ENCODE data around the gene CUX1.

The CUX1 gene

GRCh38 chr7:101957744-101958525 lies 140.5 kb downstream of the CUX1 start:
- no peak for DNase-seq (ENCODE audit: low read depth)

DNA sequence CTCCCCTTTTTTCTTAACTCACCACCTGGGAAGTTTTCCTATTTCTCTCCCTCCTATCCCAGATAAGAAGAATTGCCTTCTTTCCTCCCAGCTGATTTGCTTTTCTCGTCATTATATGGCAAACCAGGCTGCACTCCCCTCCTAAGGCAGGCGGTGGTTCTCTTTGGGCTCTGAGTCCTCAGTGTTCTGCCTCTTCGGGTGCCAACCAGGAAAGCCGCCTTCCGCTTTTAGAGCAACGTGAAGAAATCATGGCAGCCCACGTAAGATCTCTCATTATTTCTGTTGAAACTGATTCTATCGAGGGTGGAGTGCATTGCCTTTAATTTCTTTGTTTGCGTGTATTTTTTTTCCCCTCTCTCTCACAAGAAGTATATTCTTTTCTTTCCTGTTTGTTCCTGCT lies 141.9 kb downstream of the CUX1 start:
- DNase-seq (ENCODE audit: low read depth): no peak

- DNase-seq (ENCODE audit: low read depth): no peak
These were observed 142.4 kb downstream of the CUX1 start for GRCh38 chr7:101959829-101960228.

DNA sequence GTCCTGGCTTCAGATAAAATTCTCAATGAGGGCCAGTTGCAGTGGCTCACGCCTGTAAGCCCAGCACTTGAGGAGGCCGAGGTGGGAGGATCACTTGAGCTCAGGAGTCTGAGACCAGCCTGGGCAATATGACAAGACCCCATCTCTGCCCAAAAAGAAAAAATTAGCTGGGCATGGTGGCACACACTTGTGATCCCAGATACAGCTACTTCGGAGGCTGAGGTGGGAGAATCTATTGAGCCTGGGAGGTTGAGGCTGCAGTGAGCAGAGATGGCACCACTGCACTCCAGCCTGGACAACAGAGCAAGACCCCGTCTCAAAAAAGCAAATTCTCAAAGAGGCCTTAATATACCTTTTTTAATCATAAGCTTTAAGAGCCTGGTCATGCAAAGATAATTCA lies 142.9 kb downstream of the CUX1 start:
- no peak for DNase-seq (ENCODE audit: low read depth)

DNA sequence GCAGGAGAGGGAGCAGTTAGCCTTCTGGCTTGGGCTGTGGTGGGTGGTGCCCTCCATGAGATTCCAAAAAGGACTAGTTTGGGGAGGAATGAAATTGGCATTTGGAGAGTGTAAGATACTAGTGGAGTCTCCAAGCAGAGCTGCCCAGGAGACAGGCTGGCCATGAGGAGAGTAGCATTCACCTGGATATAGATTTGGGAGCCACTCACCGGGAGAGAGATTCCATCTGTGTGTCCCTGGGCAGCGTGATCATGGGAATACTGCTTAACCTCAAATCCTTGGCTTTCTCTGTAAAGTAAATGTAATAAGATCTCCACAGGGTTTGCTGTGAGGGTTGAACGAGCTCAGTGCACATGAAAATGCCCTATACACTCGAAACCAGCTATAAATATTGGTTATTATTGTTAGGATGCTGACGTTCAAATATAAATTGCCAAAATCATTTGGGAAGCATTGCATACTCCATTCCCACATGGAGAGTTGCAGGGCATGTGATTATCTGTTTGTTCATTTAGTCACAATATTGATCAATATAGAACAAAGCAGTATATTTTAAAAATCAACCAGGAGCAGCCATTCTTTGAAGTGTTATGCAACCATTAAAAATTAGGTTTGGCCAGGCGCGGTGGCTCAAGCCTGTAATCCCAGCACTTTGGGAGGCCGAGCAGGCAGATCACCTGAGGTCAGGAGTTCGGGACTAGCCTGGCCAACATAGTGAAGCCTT lies 143.7 kb downstream of the CUX1 start:
- no peak for DNase-seq (ENCODE audit: low read depth)

DNA sequence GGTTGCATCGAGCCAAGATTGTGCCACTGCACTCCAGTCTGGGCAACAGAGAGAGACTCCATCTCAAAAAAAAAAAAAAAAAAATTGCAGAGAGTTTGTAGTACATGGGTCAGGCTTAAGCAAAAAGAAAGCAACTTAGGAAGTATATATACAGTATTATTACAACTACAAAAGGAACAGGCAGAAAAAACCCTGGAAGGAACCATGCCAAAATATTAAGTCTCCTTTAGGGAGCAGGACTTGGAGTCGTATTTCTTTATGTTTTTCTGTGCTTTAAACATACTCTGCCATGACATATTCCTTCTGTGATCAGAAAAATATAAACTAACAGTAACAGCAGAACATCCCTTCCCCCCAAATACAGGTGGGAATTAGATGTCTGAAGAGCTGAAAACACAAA lies 144.4 kb downstream of the CUX1 start:
- DNase-seq (ENCODE audit: low read depth): no peak

GRCh38 chr7:101963693-101964092 lies 146.3 kb downstream of the CUX1 start:
- DNase-seq (ENCODE audit: low read depth): no peak

DNA sequence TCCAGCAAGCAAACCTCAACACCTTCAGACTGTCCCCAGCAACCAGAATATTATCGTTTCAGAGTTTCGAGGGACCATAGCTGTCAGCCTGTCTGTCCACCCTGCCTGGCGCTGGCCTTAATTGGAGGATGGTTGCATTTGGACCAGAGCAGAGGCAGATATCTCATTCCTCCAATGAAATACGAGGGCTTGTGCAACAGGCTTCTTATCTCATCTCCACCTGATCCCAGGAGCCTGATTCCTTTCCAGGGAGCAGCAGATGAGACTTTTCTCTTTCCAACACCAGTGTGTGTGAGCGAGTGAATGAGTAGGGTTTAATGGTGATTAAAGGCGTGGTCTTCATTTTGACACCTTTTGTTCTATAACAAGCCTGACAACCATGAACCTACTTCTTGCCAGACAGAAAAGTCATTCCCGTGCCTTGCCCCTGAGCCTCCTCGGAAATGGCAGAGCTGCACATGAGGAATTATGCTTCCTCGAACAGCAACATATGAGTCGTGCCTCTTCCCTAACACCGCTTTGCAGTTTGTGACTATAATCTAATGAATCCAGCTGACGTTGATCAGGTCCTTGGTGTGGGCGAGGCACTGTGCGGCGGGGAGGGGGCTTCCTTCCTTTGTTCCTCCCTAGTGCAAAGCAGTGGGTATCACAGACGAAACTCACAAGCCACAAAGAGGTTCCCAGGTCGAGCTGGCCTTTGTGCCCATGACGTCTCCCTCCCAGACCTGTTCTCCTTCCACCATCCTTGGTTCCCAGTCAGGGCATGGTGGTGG lies 147.4 kb downstream of the CUX1 start:
- DNase-seq (ENCODE audit: low read depth): no peak

- DNase-seq (ENCODE audit: low read depth): no peak
These were observed 151.5 kb downstream of the CUX1 start for GRCh38 chr7:101968720-101969466.

DNA sequence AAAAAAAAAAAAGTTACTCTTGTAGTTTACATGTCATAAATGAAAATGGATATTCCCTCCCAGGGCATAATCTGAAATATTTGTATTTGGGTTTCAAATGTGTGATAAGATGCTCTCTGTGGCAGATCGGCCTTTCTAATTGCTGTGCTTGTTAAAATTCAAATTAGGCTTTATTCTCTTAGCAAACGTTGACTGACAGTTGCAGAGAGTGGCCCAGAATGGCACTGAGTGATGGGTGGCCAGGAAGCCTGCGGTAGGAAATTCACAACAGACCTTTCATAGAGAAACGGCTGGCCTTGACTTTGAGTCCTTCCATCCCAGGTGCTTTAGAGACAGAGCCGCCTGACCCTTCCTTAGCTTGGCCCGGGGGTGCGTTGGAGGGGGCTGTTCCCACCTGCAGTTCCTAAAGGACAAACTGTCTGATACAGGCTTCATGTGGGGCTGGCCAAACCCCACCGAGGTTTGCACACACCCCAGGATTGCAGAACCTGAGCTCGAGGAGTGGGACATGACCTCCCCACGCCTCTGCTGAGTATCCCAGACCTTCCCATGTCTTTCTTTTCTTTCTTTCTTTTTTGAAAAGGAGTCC lies 152.7 kb downstream of the CUX1 start:
- DNase-seq (ENCODE audit: low read depth): no peak

DNA sequence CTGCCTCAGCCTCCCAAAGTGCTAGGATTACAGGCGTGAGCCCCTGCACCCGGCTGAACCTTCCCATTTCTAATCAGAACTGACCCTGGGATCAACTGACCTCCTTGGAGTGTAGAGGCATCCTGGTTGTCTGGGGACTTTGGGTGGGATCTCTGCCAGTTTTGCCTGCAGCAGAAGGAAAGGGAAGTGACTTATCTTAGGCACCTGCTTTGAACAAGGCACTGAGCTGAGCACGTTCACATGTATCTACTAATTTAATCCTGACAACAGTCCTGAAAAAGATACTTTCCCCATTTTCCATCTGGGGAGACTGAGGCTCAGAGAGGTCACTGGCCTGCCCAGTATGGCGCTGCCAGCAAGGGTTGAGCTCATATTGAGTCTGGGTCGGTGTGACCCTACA lies 153.4 kb downstream of the CUX1 start:
- DNase-seq (ENCODE audit: low read depth): no peak

- no peak for DNase-seq (ENCODE audit: low read depth)
These were observed 154.0 kb downstream of the CUX1 start for GRCh38 chr7:101971457-101971856.

DNA sequence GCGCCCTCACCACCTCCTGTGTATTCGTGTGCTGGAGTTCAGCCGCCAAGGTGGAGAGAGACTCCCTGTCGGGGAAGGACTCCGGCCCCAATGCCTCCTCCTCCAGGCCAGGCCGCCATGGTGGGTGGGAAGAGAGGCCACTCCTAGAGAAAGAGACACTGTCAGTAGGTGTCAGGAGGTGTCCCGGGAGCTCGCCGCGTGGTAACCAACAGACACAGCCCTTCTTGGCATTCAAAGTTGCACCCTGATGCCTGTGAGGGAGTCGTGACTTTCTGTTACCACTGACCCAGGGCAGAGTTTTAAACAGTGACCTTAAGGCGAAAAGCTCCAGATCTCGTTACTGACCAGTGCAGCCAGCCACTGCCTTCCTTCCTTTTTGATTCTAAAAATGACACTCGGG lies 155.2 kb downstream of the CUX1 start:
- DNase-seq (ENCODE audit: low read depth): no peak

DNA sequence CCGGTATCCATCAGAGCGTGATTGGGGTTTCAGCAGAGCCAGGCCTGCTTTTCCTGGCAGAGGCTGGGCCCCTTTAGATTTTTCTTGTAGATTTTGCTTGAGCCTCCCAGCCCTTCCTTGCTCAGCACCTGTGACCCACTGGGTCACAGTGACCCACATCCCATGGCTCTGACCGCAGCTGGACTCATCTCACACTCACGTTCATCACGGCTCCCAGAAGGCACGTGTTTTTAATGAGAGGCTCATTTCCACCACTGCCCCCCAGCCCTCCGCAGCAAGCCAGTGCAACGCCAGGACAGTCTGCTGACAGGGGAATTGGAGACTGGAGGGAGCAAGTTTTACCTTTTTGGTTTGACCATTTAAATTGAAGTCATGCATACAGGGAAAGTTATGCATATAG lies 155.7 kb downstream of the CUX1 start:
- DNase-seq (ENCODE audit: low read depth): no peak

- DNase-seq (ENCODE audit: low read depth): no peak
These were observed 157.0 kb downstream of the CUX1 start for GRCh38 chr7:101974393-101974792.

GRCh38 chr7:101975046-101975445 lies 157.6 kb downstream of the CUX1 start:
- no peak for DNase-seq (ENCODE audit: low read depth)

DNA sequence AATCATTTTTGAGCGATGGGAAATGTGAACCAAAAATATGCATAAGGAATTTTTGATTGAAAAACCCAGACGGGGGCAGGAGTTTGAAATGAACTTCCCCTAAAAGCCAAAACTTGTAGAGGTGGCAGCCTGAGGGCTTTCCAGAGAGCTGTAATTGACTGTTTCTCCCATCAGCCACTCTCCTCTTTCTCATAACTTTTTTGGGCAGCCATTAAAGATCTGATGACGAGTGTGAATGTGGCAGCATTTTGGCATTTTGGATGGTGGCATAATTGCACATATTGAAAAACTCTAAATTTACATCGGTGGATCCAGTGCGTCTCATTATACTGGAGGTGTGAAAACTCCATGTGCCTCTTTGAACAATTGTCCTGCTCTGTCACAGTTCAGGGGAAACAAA lies 159.0 kb downstream of the CUX1 start:
- DNase-seq (ENCODE audit: low read depth): no peak

DNA sequence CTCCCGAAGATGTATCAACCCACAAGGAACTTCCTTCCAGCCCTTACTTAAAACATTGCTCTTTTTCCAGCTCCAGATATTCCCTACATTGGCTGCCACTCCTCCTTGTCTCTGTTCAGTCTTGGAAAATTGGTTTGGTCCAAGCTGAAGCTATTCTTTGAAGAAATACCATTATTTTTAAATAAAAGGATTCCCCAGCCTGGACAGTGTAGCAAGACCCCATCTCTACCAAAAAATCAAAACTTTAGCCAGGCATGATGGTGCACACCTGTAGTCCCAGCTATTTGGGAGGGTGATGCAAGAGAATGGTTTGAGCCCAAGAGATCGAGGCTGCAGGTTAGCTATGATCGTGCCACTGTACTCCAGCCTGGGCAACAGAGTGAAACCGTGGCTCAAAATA lies 159.8 kb downstream of the CUX1 start:
- no peak for DNase-seq (ENCODE audit: low read depth)

- no peak for DNase-seq (ENCODE audit: low read depth)
These were observed 161.3 kb downstream of the CUX1 start for GRCh38 chr7:101978683-101979082.

DNA sequence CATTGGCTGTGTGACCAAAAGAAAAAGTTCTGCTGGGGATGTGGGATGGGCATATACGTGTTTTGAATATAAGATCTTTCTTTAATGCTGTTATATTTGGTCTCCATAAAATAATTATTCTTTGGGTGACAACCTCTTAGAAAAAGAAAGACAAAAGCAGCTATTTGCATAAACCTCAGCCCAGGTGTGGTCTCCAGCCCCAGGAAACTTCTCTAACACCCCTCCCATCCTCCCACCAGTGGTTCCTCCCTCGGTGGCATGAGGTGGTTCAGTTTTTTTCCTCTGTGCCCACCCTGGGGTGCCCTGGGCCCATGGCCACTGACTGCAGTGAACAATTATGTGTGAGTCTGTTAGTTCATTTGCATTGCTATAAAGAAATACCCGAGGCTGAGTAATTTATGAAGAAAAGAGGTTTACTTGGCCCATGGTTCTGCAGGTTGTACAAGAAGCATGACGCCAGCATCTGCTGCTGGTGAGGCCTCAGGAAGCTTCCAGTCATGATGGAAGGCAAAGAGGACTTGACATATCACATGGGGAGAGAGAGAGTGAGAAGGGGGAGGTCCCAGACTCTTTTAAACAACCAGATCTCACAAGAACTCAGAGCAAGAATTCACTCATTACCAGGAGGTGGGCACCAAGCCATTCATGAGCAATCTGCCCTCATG lies 165.9 kb downstream of the CUX1 start:
- DNase-seq (ENCODE audit: low read depth): no peak

- DNase-seq (ENCODE audit: low read depth): no peak
These were observed 166.9 kb downstream of the CUX1 start for GRCh38 chr7:101984133-101984879.
